ENCODE results near the gene ADCK1. TPM values are rescaled to one million over a fixed set of nuclear protein-coding genes. Genes with fewer than 3 reads are reported as not detected.

The ADCK1 gene
- total RNA-seq, 2 experiments from 2014 or later, result 7.5 to 9.6 TPM

- no peak overlapping the region for H2AFZ ChIP-seq (ENCODE audit: low read length)
- no peaks in the 10 kb centered on the region for H3K36me3 ChIP-seq (ENCODE audit: insufficient read depth, low read length)
- H3K4me3 ChIP-seq (ENCODE audit: low read depth, low read length, poor library complexity, severe bottlenecking), result no peak overlapping the region
- no TSS peak for BruUV-seq (replicated peaks)
- H3K9me3 ChIP-seq (ENCODE audit: low read length), result no peaks in the 10 kb centered on the region
- CTCF ChIA-PET (ENCODE audit: unreplicated experiment), result no interaction called here
- no peak for TF ChIP-seq EZH2phosphoT487 (IDR thresholded peaks at IDR 0.05; ENCODE audit: borderline replicate concordance, low read depth, low read length)
- TF ChIP-seq CTCF (conservative IDR thresholded peaks at IDR 0.05; ENCODE audit: low read length), result peak; percentile 56
- intact Hi-C loops (cut with micrococcal nuclease; ENCODE audit: unreplicated experiment), result loop anchor here (10.0 kb wide), 1 partner anchor 325 kb away; no protein-coding TSS in a partner anchor
- peak; percentile 16 for DNase-seq (ENCODE audit: low spot score)
- no peaks in the 10 kb centered on the region for H3K4me1 ChIP-seq (ENCODE audit: insufficient read depth, low read length, poor library complexity, severe bottlenecking)
- no peak overlapping the region for H3K4me2 ChIP-seq (ENCODE audit: low read length)
- no peak overlapping the region for H3K27ac ChIP-seq (ENCODE audit: low read depth, low read length, poor library complexity, severe bottlenecking)
- no peaks in the 10 kb centered on the region for H3K79me2 ChIP-seq (ENCODE audit: insufficient read depth, low read depth, low read length)
- H4K20me1 ChIP-seq (ENCODE audit: insufficient read depth, low read length), result no peaks in the 10 kb centered on the region
- no peaks in the 10 kb centered on the region for H3K9me2 ChIP-seq (ENCODE audit: insufficient read depth, low read length)
- POLR2A ChIA-PET, result interaction anchor here (0.5 kb wide), 1 partner anchor 584 kb away, joined by 5 read pairs; no protein-coding TSS in a partner anchor
These were observed 179.9 kb downstream of the ADCK1 start for GRCh38 chr14:77979666-77980351.

- Histone ChIP-seq H3K4me3 (ENCODE audit: low read depth, low read length, poor library complexity, severe bottlenecking) (no peak overlapping the region), H3K79me2 (ENCODE audit: insufficient read depth, low read depth, low read length) (no peaks in the 10 kb centered on the region), H3K27ac (ENCODE audit: low read depth, low read length, poor library complexity, severe bottlenecking) (no peak overlapping the region), H3K4me2 (ENCODE audit: low read length) (no peak overlapping the region), H3K36me3 (ENCODE audit: insufficient read depth, low read length) (no peaks in the 10 kb centered on the region), H4K20me1 (ENCODE audit: insufficient read depth, low read length) (no peaks in the 10 kb centered on the region), H3K9me2 (ENCODE audit: insufficient read depth, low read length) (no peaks in the 10 kb centered on the region), H3K4me1 (ENCODE audit: insufficient read depth, low read length, poor library complexity, severe bottlenecking) (no peaks in the 10 kb centered on the region), H3K9me3 (ENCODE audit: low read length) (no peaks in the 10 kb centered on the region), H2AFZ (ENCODE audit: low read length) (no peak overlapping the region)
- TF ChIP-seq EZH2phosphoT487 (IDR thresholded peaks at IDR 0.05; ENCODE audit: borderline replicate concordance, low read depth, low read length) (no peak), CTCF (conservative IDR thresholded peaks at IDR 0.05; ENCODE audit: low read length) (no peak)
- intact Hi-C loops (cut with micrococcal nuclease; ENCODE audit: unreplicated experiment), result loop anchor here (10.0 kb wide), 1 partner anchor 326 kb away; no protein-coding TSS in a partner anchor
- no TSS peak for BruUV-seq (replicated peaks)
- DNase-seq (ENCODE audit: low spot score), result no peak
- CTCF ChIA-PET (ENCODE audit: unreplicated experiment), result no interaction called here
- POLR2A ChIA-PET, result no interaction called here
These were observed 180.8 kb downstream of the ADCK1 start for GRCh38 chr14:77980475-77981321.

Small RNA genes within 50 kb of the gene (small RNA-seq; reads per million reads assigned to genes)
- not detected for gene RF00019

Other genes starting within 250 kb of the ADCK1 start
- 14.7 and 19.6 TPM in 2 replicates for gene SPTLC2, start 183.5 kb upstream of the ADCK1 start, total RNA-seq (2014; rRNA removed; shearing (Covaris generic))
- 36.8 and 45.1 TPM in 2 replicates for gene SPTLC2, start 183.5 kb upstream of the ADCK1 start, total RNA-seq (2022)
- gene ALKBH1, start 92.1 kb upstream of the ADCK1 start, total RNA-seq (2014; rRNA removed; shearing (Covaris generic)), result 10.0 and 12.6 TPM in 2 replicates
- 16.2 and 19.4 TPM in 2 replicates for gene ALKBH1, start 92.1 kb upstream of the ADCK1 start, total RNA-seq (2022)
- gene SLIRP, start 92.0 kb upstream of the ADCK1 start, total RNA-seq (2014; rRNA removed; shearing (Covaris generic)), result 147 and 252 TPM in 2 replicates
- gene SLIRP, start 92.0 kb upstream of the ADCK1 start, total RNA-seq (2022), result 129 and 159 TPM in 2 replicates
- 64.7 and 81.0 TPM in 2 replicates for gene SNW1, start 39.0 kb upstream of the ADCK1 start, total RNA-seq (2014; rRNA removed; shearing (Covaris generic))
- gene SNW1, start 39.0 kb upstream of the ADCK1 start, total RNA-seq (2022), result 107 and 113 TPM in 2 replicates